OCI-LY1 (cell line): Measurements from ENCODE around the gene CD33.

Source experiments
- CTCF ChIP-seq: fragments of 200-600 bp; sonication (generic), shearing (Covaris generic); IDR thresholded peaks from 2 replicates; pipeline ENCODE4 v1.5.1; 2017; ENCODE audit warnings: mild to moderate bottlenecking, antibody characterized with exemption, low read length, moderate library complexity, mixed read lengths
- EZH2 ChIP-seq: fragments of 200-600 bp; sonication (generic), shearing (Covaris generic); IDR thresholded peaks from 2 replicates; pipeline ENCODE4 v1.8.0; 2017; ENCODE audit warnings: borderline replicate concordance, mixed run types, mild to moderate bottlenecking, antibody characterized with exemption, low read length, moderate library complexity, mixed read lengths

GRCh38 chr19:51224163-51224641 lies 678 bp upstream of the CD33 start:
- TF ChIP-seq CTCF: no peak
- no peak for TF ChIP-seq EZH2
